ENCODE data around the gene AFDN. TPM values are rescaled to one million over a fixed set of nuclear protein-coding genes. Genes with fewer than 3 reads are reported as not detected.
A peak's percentile ranks its signal among the peaks of the same experiment; 100 is the strongest.

AFDN gene, protein sequence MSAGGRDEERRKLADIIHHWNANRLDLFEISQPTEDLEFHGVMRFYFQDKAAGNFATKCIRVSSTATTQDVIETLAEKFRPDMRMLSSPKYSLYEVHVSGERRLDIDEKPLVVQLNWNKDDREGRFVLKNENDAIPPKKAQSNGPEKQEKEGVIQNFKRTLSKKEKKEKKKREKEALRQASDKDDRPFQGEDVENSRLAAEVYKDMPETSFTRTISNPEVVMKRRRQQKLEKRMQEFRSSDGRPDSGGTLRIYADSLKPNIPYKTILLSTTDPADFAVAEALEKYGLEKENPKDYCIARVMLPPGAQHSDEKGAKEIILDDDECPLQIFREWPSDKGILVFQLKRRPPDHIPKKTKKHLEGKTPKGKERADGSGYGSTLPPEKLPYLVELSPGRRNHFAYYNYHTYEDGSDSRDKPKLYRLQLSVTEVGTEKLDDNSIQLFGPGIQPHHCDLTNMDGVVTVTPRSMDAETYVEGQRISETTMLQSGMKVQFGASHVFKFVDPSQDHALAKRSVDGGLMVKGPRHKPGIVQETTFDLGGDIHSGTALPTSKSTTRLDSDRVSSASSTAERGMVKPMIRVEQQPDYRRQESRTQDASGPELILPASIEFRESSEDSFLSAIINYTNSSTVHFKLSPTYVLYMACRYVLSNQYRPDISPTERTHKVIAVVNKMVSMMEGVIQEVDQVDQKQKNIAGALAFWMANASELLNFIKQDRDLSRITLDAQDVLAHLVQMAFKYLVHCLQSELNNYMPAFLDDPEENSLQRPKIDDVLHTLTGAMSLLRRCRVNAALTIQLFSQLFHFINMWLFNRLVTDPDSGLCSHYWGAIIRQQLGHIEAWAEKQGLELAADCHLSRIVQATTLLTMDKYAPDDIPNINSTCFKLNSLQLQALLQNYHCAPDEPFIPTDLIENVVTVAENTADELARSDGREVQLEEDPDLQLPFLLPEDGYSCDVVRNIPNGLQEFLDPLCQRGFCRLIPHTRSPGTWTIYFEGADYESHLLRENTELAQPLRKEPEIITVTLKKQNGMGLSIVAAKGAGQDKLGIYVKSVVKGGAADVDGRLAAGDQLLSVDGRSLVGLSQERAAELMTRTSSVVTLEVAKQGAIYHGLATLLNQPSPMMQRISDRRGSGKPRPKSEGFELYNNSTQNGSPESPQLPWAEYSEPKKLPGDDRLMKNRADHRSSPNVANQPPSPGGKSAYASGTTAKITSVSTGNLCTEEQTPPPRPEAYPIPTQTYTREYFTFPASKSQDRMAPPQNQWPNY (N-terminal part only)
- 112 and 119 TPM in 2 replicates for total RNA-seq

DNA sequence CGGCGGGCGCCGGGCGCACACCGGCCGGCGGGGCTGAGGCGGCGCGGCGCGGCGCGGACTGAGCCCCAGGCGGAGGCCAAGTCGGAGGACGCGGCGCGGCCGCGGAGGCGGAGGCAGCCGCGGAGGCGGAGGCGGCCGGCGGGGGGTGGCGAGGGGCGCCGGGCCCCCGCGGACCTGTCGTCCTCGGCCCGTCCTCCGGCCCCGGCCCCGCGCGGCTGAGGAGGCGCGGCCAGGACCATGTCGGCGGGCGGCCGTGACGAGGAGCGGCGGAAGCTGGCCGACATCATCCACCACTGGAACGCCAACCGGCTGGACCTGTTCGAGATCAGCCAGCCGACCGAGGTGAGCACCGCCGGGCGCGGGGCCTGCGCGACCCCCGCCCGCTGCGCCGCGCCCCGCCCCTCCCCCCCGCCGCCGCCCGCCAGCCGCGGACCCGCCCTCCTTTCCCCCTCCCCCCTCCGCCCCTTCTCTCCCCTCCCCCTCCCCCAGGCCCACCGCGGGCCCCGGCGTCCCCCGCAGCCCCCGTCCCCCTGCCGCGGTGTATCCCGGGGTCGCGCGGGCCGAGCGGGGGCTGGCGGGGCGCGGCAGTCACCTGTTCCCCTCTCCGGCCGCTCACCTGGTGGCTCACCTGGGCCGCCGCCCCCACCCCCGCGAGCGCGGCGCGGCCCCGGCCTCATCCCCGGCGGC lies at the start of gene AFDN:
Gene AFDN, plus strand, starts transcription at position 16 of the 687 bp plus-strand sequence. Its CDS starts 222 bp downstream, at position 238.
- no peak for DNase-seq (ENCODE audit: low read depth)
- no peaks in the 10 kb centered on the region for H3K27me3 ChIP-seq (ENCODE audit: control insufficient read depth, insufficient read depth, low read length)
- TF ChIP-seq, protein P1, sequence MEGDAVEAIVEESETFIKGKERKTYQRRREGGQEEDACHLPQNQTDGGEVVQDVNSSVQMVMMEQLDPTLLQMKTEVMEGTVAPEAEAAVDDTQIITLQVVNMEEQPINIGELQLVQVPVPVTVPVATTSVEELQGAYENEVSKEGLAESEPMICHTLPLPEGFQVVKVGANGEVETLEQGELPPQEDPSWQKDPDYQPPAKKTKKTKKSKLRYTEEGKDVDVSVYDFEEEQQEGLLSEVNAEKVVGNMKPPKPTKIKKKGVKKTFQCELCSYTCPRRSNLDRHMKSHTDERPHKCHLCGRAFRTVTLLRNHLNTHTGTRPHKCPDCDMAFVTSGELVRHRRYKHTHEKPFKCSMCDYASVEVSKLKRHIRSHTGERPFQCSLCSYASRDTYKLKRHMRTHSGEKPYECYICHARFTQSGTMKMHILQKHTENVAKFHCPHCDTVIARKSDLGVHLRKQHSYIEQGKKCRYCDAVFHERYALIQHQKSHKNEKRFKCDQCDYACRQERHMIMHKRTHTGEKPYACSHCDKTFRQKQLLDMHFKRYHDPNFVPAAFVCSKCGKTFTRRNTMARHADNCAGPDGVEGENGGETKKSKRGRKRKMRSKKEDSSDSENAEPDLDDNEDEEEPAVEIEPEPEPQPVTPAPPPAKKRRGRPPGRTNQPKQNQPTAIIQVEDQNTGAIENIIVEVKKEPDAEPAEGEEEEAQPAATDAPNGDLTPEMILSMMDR (IDR thresholded peaks at IDR 0.05; ENCODE audit: insufficient read depth, low read length, poor library complexity, severe bottlenecking): no peak

DNA sequence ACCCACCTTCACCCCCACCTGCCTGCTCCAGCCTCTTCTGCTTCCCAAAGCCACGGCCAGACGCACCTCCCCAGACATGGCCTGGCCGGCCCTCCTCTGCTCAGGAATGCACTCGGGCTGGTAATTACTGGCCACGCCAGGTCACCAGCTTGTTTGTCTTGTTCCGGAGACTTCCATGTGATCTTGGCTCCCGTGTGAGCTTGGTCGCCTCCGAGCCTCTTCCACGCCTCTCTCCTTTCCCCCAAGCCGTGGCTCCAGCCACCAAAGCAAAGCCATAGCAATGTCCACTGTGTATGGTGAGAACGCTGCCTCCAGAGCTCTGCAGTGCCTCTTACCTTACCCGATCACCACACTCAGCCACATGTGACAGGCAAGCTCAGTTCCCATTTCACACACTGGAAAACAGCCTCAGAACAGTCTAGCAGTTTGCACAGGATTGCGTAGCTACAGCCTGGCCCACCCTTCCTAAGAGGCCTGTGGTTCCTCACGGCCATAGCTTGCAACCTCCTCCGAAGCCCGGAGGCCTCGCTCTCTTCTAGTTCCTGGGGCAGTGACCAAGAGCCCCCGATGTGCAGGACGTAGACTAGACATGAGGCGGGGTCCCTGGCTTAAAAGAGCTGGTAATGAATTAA lies 48.1 kb upstream of the AFDN start:
- Histone ChIP-seq H3K36me3 (ENCODE audit: control insufficient read depth, insufficient read depth, low read length) (no peaks in the 10 kb centered on the region), H3K27me3 (ENCODE audit: control insufficient read depth, insufficient read depth, low read length) (no peaks in the 10 kb centered on the region), H3K4me3 (ENCODE audit: low read depth, low read length) (no peak overlapping the region)
- TF ChIP-seq, protein P1 (IDR thresholded peaks at IDR 0.05; ENCODE audit: insufficient read depth, low read length, poor library complexity, severe bottlenecking): no peak
- no peak for DNase-seq (ENCODE audit: low read depth)

More for the DNA sequence above, at the start of gene AFDN:
- no peaks in the 10 kb centered on the region for H3K36me3 ChIP-seq (ENCODE audit: control insufficient read depth, insufficient read depth, low read length)
- peak within 1 kb of the TSS; percentile 81 for H3K4me3 ChIP-seq (ENCODE audit: low read depth, low read length)

DNA sequence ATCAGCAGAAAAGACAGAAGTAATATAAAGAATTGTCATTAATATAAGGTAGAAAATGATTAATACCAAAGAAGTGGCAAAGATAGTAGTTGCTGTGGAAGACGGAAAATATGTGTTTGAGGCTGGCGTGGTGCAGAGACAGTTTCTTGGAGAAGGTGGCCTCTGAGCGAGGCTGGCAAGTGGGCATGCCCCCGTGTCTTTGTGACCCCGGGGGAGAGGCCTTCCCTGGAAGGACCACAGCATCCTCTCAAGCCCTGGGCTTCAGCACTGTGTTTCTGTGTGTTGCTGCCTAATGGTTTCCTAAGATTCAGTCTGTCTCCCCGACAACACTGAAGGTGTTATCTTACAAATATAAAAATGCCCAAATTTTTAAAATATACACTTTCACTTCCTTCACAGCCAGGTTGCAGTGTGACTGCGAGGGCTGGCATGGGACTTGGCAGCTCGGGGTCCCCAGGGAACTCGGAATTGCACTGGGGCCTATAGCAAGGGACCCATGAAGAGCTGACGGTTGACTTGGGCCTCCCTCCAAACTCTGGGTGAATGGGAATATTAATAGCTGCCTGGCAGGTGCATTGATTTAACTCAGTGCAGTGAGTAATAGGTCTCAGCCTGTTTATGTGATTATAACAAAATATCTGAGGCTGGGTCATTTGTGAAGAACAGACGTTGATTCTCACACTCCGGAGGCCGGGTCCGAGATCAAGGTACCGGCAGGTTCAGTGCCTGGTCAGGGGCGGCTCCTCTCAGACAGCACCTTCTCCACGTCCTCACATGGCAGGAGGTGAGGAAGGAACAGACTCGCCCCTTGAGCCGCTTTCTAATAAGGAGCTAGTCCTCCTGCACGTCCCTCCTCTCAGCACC lies 47.4 kb upstream of the AFDN start:
- no peak overlapping the region for H3K4me3 ChIP-seq (ENCODE audit: low read depth, low read length)
- DNase-seq (ENCODE audit: low read depth): no peak
- H3K27me3 ChIP-seq (ENCODE audit: control insufficient read depth, insufficient read depth, low read length): no peaks in the 10 kb centered on the region
- H3K36me3 ChIP-seq (ENCODE audit: control insufficient read depth, insufficient read depth, low read length): no peaks in the 10 kb centered on the region
- TF ChIP-seq, protein P1 (IDR thresholded peaks at IDR 0.05; ENCODE audit: insufficient read depth, low read length, poor library complexity, severe bottlenecking): no peak

DNA sequence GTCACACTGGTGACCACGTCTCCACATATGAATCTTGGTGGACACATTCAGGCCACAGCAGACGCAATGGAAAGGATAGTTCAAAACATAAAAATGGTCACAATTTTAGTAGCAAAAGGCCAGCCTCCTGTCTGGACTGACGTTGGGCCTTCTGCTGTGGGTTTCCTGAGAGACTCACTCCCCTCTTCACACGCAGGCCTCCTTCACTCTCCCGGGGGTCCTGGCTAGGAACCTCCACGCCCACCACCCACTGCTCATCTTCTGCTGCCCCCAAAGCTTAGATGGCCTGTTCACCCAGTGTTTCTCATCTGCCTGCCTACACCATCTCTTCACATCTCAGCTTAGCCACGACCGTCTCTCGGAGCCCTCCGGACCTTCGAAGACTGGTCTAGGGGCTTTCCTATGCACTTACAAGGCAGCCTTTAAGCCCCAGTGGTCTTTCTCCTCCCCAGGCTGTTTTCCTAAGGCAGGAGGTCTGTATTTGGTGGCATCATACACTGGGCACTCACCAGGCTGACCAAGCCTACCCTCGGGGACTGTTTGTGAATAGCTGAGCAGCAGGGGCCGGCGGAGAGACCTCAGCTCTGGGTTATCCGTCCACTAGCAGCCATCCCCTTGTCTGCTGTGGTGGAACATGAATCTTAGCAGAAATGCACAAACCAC lies 46.6 kb upstream of the AFDN start:
- H3K36me3 ChIP-seq (ENCODE audit: control insufficient read depth, insufficient read depth, low read length): no peaks in the 10 kb centered on the region
- H3K27me3 ChIP-seq (ENCODE audit: control insufficient read depth, insufficient read depth, low read length): no peaks in the 10 kb centered on the region
- TF ChIP-seq, protein P1 (IDR thresholded peaks at IDR 0.05; ENCODE audit: insufficient read depth, low read length, poor library complexity, severe bottlenecking): no peak
- H3K4me3 ChIP-seq (ENCODE audit: low read depth, low read length): no peak overlapping the region
- DNase-seq (ENCODE audit: low read depth): no peak
